ENCODE measurements around the gene TAPBP. TPM values are rescaled to one million over a fixed set of nuclear protein-coding genes. Genes with fewer than 3 reads are reported as not detected.

The TAPBP gene
- total RNA-seq, 4 donors from 2014 or later: 71.2 to 91.8 (median 89.7) TPM

GRCh38 chr6:33306356-33306755, 7.5 kb downstream of the TAPBP start:
- Histone ChIP-seq H3K9me3 (no peaks in the 10 kb centered on the region), H3K4me3 (no peak overlapping the region), H3K27ac (no peak overlapping the region), H3K27me3 (no peaks in the 10 kb centered on the region), H3K4me1 (peaks cover 0 to 21% (median 5%) of the 10 kb centered on the region in 4 donors), H3K36me3 (peaks cover 0 to 69% (median 13%) of the 10 kb centered on the region in 3 donors)
- TF ChIP-seq EP300 (IDR thresholded peaks at IDR 0.05) (no peak), POLR2A (IDR thresholded peaks at IDR 0.05) (no peak)
- TF ChIP-seq, protein P1, sequence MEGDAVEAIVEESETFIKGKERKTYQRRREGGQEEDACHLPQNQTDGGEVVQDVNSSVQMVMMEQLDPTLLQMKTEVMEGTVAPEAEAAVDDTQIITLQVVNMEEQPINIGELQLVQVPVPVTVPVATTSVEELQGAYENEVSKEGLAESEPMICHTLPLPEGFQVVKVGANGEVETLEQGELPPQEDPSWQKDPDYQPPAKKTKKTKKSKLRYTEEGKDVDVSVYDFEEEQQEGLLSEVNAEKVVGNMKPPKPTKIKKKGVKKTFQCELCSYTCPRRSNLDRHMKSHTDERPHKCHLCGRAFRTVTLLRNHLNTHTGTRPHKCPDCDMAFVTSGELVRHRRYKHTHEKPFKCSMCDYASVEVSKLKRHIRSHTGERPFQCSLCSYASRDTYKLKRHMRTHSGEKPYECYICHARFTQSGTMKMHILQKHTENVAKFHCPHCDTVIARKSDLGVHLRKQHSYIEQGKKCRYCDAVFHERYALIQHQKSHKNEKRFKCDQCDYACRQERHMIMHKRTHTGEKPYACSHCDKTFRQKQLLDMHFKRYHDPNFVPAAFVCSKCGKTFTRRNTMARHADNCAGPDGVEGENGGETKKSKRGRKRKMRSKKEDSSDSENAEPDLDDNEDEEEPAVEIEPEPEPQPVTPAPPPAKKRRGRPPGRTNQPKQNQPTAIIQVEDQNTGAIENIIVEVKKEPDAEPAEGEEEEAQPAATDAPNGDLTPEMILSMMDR (IDR thresholded peaks at IDR 0.05): no peak
- WGBS, 2 donors: 83 to 85% methylated on average over 4 of the region's 4 CpGs
- DNase-seq (ENCODE audit: low spot score in 2 of 2): no peak

GRCh38 chr6:33305052-33305451, 8.8 kb downstream of the TAPBP start:
- Histone ChIP-seq H3K27ac (no peak overlapping the region), H3K9me3 (no peaks in the 10 kb centered on the region), H3K4me3 (no peak overlapping the region), H3K27me3 (no peaks in the 10 kb centered on the region), H3K36me3 (peaks cover 0 to 62% (median 13%) of the 10 kb centered on the region in 3 donors), H3K4me1 (peaks cover 0 to 24% (median 6%) of the 10 kb centered on the region in 4 donors)
- WGBS, 2 donors: 68 to 86% methylated on average over 8 of the region's 8 CpGs
- no peak for TF ChIP-seq POLR2A (IDR thresholded peaks at IDR 0.05)
- no peak for TF ChIP-seq EP300 (IDR thresholded peaks at IDR 0.05)
- TF ChIP-seq, protein P1 (IDR thresholded peaks at IDR 0.05): no peak
- DNase-seq (ENCODE audit: low spot score in 2 of 2): no peak

DNA sequence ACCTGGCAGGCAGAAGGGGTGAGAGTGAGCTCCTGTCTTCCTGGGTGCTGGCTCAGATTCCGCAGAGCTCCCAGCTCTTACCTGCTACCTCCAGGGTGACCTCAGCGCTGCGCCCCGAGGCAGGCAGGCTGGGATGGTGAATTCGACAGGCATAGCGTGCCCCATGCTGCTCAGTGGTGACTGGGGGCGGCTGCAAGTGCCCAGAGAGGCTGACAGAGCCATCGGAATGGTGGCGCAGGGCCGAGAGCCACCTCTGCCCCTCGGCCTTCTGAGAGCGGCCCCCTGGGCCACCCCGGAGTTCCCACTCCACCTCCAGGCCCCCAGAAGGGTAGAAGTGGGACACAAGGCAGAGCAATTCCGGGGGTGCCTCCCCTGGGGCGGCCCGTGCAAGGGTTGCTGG, 9.7 kb downstream of the TAPBP start:
- no peak overlapping the region for H3K4me3 ChIP-seq
- H3K36me3 ChIP-seq: peaks cover 0 to 58% (median 13%) of the 10 kb centered on the region in 3 donors
- H3K9me3 ChIP-seq: no peaks in the 10 kb centered on the region
- peaks cover 0 to 28% (median 7%) of the 10 kb centered on the region in 4 donors for H3K4me1 ChIP-seq
- WGBS, 2 donors: 83 to 86% methylated on average over 6 to 12 of the region's 16 CpGs
- no peaks in the 10 kb centered on the region for H3K27me3 ChIP-seq
- no peak for DNase-seq (ENCODE audit: low spot score in 2 of 2)
- no peak overlapping the region for H3K27ac ChIP-seq
- TF ChIP-seq POLR2A (IDR thresholded peaks at IDR 0.05): no peak

- Histone ChIP-seq H3K9me3 (no peaks in the 10 kb centered on the region), H3K27me3 (no peaks in the 10 kb centered on the region), H3K27ac (no peak overlapping the region), H3K36me3 (peaks cover 0 to 56% (median 13%) of the 10 kb centered on the region in 3 donors), H3K4me1 (peaks cover 3 to 43% (median 11%) of the 10 kb centered on the region in 4 donors), H3K4me3 (no peak overlapping the region)
- no peak for DNase-seq (ENCODE audit: low spot score in 2 of 2)
- no peak for TF ChIP-seq EP300 (IDR thresholded peaks at IDR 0.05)
- TF ChIP-seq POLR2A (IDR thresholded peaks at IDR 0.05): no peak
- TF ChIP-seq, protein P1 (IDR thresholded peaks at IDR 0.05): no peak
- WGBS, 2 donors: 76 to 92% methylated on average over 3 of the region's 3 CpGs
Observed at GRCh38 chr6:33301877-33302276, 12.0 kb downstream of the TAPBP start.

DNA sequence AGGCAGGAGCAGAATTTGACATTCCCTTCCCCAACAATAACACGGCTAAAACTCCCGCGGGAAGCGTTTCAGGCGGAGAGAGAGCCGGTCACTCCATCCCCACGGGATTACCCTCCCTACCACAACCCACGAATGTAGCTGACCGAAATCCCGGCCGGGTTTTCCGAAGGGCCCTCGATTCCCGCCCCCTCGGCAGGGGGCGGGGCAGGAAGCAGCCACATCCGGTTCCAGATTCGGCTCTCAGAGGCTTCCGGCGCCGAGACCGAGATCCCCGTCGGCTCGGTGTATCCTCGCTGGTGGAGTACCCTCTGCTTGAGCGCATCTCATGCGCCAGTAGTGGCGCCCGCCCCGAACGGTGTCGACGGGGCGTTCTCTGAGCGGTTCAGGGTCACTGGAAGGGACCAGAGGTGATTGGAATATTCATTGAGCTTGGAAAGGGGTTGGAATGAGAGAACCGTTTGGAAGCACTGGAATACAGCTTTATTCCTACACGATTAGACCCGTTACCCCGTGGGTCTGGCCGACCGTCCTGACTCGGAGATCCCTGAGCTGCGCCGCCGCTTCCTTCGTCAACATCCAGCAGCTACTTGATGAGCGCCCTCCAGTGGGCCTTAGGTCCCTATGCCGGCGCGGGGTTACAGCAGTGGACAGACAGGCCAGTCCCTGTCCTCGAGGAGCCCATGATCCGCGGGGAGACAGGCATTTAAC, 14.5 kb downstream of the TAPBP start:
- Histone ChIP-seq H3K27ac (peak overlapping the region; percentile 90 to 98 (median 97)), H3K4me3 (peak overlapping the region; percentile 68 to 85 (median 77)), H3K27me3 (no peaks in the 10 kb centered on the region), H3K36me3 (peaks cover 0 to 60% (median 23%) of the 10 kb centered on the region in 3 donors), H3K4me1 (peaks cover 3 to 46% (median 11%) of the 10 kb centered on the region in 4 donors), H3K9me3 (no peaks in the 10 kb centered on the region)
- TF ChIP-seq, protein P1 (IDR thresholded peaks at IDR 0.05): peak; percentile 66 to 78 (median 70)
- TF ChIP-seq POLR2A (IDR thresholded peaks at IDR 0.05) (peak; percentile 32 to 68), EP300 (IDR thresholded peaks at IDR 0.05) (peak; percentile 73 to 94)
- 0 to 2% methylated on average over 22 to 49 of the region's 54 CpGs for WGBS, 2 donors
- peak; percentile 77 to 86 for DNase-seq (ENCODE audit: low spot score in 2 of 2)

Data from tibial nerve (tissue), 4 donors.